Activated T-cell treated with anti-CD3 and anti-CD28 coated beads for 48 hours (primary cell): ENCODE results near the gene IL2RA.
A peak's percentile ranks its signal among the peaks of the same experiment; 100 is the strongest.
"Not testable (repeated sequence)": the region's sequence is repeated elsewhere in the genome, so short reads cannot be mapped to it uniquely, and the experiment has no call there.

Experiments used
- DNase-seq: peaks from one replicate; pipeline ENCODE4 v3.0.0-alpha.2; 2020; ENCODE audit warnings: low read depth

IL2RA gene

DNA sequence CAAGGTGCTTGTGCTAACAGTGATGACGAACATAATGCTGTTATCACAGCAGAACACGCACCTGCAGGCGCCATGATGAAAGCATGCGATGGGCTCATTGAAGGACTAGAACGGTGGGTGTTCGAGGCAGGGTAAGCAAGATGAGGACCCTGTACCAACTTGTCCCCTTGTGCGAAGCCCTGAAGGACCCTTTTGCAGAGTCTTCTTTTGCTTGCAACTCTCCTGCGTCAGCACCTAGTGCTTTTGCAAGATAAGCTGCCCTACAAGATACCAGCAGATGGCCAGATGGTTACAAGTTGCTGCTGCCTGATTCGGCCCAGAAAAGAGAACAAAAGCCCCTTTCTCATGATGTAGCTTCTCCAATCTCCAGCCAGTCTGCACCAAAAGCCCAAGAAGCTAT lies 80.6 kb downstream of the IL2RA start:
- no peak for DNase-seq

DNA sequence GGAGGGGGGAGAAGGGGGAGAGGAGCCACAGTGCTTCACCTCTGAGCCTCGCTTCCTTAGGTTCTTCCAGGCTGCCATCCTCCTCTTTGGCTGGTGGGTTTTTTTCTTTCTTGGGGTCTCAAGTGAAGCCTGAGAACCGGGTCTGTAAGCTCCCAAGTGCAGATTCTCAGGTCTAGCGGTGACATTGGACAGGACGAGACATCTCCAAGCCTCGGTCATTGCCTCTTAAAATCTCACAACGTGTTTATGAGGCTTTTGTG lies 84.0 kb downstream of the IL2RA start:
- DNase-seq: no peak

DNA sequence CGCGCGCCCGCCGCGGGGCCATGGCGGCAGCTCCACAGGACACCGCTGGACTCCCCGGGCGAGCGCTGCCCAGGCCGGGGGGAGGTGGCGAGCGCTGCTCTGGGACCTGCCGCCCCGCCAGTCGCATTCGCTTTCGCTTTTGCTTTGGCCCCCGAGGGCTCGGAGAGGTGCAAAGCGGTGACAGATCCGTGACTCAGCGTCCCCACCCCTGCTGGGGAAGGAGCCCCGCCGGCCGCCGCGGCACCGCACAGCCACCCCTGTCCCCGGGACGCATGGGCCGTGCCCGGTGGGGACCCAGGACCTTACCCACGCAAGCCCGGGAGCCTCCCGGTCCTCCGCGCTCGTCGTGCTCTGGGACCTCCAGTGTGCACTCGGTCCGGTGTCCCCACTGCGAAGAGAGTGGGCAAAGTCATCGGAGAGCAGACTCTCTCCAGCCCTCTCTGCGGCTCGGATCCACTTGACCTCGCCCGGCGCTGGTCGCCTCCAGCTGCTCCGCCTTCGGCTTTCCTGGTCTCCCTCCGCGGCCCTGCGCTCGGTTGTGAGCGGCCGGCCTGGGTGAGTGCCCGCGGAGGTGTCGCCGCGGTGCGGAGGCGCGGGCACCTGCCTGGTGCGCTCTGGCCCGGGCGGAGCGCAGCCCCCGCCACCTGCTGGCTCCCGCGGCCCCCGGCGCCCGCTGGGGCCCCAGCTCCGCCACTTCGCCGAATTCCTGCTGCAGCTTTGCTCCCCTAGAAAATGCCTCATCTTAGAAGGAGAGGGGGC lies 84.5 kb downstream of the IL2RA start, which contains the start of gene IL15RA:
Gene IL15RA (minus strand): TSS at position 73 of the 759 bp plus-strand sequence. CDS start 51 bp downstream, at position 22.
- DNase-seq: peak; percentile 88

DNA sequence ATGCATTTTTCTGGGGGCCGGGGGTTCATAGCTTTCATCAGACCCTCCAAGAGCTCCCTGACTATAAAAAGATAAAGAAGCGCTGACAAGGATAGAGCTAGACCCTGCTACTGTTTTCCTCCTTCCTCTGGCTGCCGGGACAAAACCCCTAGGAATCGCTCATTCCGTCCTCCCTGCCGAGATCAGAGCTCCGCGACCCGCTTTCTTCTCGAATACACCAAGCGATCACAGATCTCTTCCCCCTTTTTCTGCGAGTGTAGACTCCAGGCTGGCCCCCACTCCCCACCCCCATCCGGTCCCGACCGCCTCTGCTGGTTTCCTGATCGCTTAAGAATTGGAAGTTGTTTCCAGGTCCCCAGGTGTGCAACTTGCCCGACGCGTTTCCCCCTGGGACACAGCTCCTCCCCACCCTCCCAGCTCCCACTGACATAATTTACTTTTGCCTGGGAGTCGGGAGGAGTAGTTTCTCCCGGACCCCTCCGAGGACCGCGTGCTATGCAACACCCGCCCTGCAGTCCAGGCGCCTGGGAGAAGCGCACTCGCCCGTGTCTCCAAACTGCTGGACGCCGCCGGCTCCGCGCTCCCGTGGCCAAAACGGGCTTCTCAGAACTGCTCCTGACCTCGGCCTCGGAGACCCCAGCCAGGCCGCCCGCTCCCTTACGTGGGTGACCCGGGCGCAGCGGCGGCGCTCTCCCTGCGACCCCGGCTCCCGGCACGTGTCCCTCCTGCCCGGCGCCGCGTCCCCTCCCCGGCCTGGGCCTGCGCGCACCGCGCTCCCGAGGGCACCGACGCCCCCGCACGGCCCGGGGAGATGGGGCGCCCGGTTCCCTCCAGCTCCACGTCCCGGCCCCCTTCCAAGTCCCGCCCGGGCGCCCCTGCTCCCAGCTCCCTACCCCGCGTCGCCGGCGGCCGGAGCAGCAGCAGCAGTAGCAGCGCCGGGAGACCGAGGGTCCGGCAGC lies 85.4 kb downstream of the IL2RA start:
- DNase-seq: peak; percentile 45

DNA sequence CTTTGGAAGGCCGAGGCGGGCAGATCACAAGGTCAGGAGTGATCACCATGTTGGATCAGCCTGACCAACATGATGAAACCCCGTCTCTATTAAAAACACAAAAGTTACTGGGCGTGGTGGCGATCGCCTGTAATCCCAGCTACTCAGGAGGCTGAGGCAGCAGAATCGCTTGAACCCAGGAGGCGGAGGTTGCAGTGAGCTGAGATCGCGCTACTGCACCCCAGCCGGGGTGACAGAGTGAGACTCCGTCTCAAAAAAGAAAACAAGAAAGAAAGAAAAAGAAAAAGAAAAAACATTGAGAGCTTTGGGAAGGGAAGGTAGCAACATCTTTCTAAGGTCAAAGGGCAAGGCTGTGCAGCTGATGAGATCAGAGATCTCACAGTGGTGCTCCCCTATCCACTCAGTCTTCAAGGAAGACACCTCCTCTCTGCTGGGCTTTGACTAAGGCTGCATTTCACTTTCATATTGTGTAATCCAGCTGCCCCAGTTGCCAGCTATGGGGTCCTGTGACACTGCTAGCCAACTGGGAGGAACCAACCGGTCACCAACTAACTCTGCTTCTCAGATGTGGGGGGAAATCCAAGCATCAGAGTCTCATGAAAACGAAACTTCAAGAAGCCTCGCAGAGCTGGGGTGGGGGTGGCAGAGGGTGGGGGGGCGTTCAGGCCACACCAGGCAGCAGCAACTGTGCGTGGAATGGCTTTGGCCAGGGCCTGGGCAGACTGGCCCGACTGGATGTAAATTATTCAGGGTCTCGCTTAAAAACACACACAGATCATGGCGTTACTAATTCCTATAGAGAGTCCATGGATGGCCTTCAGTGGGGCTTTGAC lies 86.3 kb downstream of the IL2RA start:
- DNase-seq: peak; percentile 48

DNA sequence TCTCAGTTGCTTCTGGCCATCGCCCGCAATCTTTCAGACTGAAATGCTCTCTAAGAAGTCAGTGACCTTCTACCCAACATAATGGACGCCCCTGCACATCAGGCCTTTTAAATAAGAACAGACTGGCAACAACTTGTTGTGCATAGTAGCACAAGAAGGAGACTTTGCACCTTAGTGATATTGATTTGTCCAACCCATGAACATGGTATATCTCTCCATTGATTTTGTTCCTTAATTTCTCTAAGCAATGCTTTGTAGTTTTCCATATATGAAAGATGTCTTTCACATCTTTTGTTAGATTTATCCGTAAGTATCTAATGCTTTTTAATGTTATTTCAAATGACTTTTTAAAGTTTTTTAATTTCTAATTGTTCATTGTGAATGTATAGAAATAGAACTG lies 89.1 kb downstream of the IL2RA start:
- no peak for DNase-seq

DNA sequence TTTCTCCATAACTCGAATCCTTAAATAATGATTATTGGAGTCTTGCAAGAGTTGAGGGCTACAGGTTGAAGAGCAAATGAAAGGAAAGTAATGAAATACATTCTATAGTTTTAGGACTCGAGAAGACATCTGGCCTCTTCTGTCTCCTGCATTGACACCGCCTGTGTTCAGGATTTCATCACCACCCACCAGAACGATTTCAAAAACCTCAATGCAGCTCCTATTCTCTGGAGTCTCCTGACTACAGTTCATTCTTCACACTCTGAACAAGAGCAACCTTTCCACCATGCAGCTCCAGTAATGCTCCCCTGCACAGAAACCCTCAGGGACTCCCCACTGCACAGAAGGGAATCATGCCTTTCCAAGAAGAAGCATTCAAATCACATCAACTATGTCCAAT lies 90.3 kb downstream of the IL2RA start:
- DNase-seq: no peak

DNA sequence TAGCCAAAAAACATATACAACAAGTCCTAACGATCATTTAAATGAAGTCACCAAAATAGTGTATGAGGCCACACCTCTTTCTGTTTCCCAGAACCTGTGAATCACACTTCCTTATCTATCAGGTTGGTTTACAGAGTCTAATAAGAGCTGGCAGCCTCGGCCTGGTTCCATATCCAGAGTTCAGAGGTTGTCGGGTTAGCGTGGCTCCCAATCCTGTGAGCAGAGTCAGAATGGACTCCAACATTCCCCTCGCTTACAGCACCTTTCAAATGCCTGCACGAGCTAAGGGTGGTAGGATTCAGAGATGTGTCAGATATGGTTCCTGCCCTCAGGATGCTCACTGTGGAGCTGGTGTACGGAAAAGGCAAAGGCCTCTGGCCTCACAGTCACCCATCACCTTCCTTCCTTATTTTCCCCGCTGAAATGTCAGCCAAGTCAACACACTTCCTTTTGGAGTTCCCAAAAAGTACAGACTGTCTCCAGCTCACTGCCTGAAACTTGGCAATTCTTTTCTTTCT lies 90.8 kb downstream of the IL2RA start:
- DNase-seq: no peak

DNA sequence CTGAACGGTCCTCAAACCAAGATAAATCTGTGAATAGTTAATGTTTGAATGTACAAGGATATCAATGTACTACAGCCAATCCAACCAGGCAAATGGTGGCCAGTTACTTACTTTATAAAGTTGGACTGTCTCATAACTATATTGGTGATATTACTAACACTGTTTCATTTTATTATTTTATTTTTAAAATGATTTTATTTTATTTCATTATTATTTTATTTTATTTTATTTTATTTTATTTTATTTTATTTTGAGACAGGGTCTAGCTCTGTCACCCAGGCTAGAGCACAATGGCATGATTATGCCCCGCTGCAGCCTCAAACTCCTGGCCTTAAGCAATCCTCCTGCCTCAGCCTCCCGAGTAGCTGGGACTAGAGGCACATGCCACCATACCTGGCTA lies 91.6 kb downstream of the IL2RA start:
- no peak for DNase-seq

DNA sequence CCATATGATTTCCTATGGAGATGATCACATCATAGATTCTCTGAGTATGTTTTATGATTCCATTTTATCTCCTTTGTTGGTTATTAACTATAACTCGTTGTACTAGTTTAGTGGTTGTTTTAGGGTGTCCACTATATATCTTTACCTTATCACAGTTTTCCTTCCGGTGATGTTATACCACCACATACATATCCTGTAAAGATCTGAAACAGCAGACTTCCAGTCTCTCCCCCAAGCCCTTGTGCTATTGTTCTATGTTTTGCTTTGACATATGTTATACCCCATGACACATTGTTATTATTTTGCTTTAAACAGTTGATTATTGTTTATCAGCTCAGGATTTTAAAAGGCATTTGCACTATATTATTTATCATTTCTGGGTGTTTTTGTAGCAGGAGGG lies 92.1 kb downstream of the IL2RA start:
- DNase-seq: no peak

DNA sequence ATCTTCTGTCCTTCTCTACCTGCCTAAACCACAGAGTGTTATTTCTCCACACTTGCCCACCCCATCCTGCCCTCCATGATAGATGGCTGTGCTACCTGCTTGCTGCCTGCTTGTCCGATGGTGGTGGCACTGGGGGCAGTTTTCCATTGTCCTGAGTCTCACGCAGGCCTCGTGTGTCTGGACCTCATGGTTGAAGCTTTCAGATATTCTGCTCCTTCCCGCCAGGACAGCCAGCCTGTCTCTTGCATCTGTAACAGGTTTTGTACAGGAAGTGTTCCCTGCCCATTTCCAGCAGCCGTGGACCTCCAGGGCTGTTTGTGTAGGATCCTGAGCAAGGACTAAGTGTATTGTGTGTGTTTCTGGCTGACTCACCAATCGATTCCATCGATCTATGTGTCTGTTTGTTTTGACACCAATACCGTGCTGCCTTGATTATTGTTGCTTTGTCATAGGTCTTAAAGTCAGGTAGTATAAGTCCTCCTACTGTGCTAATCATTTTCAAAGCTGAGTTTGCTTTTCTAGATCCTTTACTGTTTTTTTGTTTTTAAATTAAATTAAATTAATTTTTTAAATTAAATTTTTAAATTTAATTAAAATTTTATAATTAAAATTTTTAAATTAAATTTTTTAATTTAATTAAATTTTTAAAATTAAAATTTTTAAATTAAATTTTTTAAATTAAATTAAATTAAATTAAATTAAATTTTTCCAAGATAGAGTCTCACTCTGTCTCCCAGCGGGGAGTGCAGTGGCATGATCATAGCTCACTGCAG lies 93.3 kb downstream of the IL2RA start:
- no peak for DNase-seq

DNA sequence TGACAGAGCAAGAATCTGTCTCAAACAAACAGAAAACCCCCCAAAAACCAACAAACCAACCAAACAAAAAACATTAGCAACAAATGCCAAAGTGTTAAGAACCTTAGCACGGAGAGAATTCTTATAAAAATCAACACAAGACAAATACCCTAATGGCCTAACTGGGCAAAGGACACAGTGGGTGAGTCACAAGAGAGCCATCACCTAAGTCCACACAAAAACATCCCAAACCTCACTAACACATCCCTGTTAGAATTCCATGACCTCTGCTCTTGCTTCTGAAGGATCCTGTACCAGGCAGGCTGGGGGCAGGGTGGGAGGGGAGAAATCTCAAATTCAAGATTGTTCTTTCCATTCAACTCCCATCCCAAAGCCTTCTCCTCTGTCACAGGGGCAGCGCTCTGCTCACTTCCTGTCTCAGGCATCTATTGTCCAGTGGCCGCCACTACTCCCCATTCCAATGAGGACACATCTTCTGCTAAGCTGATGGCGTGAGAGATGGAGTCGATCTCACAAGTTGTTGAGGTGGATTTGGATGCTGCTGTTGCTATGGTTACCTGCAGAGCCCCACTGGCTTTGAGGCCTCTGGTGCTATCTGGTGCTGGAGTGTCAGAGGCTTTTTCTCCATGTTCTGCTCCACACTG lies 94.0 kb downstream of the IL2RA start:
- DNase-seq: no peak

DNA sequence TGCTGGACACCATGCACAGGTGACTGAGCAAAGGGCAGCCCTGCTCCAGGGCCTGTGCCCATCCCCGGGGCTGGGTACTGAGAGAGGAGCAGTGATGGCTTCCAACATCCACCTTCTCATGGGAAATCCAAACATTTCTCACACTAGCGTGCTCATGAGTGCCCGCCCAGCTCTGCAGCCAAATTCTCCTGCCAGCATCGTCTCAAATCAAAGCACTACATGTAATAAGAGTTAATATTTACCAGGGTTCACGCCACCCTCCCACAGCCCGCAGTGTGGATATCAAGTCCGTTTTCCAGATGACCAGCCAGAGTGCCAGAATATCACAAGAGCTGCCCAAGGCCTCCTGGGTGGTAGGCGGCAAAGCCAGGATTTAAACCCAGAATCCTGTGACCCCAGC lies 96.9 kb downstream of the IL2RA start:
- no peak for DNase-seq

DNA sequence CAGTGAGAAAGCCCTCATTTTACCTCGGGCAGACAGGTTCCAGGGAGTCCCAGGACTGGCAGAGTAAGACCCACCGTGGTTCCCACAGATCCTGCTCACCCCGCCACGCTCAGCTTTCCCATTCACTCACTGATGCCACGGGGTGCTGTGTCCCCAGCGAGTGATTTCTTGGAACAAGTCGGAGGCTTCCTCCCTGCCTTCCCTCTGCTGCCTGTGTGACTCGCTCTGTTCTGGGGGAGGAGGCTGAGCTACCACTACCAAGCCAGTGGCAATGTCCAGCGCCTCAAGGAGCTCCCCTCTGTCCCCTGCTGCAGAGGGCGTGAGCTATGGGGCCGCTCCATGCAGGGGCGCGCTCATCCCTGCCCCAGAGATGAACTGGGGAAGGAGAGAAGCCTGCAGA lies 97.4 kb downstream of the IL2RA start:
- no peak for DNase-seq

DNA sequence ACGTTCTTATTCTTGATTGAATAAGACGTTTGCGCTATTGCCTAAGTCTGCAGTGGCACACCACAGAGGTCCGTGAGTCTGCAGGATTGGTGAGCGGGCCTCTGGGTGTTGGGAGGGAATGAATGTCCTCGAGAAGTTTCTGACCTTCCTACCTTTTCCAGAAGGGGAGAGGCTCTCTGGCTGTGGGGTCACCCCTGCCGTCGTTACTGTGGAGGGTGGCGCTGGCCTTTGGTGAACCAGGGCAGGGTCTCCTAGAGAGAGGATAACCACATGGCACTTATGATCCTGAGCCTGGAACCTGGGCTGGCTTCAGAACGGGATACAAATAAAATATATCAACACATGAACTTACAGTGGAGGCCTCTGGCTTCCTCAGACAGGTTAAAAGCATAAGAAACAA lies 98.6 kb downstream of the IL2RA start:
- DNase-seq: no peak

DNA sequence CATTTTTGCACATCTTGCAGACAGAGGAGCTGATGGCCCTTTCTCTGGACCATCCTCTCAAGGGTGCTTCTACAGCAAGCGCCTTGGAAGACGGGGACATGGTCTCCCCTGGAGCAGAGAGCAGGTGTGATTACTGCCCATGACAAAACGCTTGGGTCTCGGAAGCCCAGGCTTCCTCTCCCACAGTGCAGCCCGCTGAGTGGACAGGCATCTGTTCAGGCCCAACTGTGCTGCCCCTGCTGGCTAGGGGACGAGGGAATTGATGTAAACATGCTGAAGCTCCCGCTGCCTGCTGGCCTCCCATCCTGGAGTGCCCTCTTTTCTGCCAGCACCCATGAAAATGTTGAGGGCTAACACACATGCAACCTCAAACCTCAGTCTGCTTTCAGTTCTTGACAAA lies 99.1 kb downstream of the IL2RA start:
- DNase-seq: no peak

DNA sequence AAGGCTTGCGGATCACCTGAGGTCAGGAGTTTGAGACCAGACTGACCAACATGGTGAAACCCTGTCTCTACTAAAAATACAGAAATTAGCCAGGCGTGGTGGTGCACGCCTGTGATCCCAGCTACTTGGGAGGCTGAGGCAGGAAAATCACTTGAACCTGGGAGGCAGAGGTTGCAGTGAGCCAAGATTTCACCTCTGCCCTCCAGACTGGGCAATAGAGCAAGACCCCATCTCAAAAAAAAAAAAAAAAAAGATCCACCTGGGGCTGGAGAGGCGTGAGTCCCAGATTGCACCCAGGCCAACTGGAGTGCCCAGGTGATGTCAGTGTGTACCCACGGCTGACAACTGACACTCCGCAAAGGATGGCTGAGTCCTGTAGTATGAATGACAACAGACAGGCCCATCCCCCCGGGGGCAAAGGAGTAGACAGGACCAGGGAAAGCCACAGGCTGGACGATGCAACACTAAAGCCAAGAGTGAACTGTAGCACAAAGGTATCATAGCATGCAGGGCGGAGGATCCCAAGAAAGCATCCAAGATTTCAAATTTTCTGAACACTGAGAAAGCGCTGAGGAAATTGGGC lies 99.7 kb downstream of the IL2RA start:
- not testable (repeated sequence) for DNase-seq

DNA sequence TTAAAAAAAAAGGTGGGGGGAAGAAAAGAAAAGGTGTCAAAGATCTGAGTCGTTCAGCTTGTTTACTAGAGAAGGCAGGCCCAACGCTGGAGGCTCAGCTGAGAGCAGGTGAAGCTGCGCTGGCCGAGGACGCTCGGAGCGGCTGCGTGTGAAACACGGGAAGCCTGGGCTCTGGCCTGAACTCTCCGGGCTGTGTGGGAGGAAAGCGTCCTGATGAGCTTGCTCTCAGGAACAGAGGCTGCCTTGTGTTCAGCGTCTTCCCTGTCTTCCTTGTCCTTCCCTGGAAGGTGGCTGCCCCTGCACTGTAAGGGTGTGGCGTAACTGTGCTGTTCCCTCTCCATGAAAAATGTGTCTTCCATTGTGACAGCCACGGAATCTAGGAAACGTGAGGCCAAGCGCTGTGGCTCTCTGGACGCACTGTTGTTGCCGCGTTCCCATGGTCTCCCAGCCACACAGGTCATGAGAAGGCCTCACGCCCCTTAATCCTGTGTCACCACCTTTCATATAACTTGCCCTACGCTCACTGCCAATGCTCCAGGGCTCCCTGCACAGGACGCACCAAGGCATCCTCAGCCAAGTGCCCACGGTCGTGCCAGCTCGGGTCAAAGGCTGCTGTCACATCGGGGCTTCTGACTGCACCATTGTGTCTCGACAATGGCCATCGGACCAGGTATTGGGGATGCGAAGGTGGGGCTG lies 100.6 kb downstream of the IL2RA start:
- DNase-seq: no peak

DNA sequence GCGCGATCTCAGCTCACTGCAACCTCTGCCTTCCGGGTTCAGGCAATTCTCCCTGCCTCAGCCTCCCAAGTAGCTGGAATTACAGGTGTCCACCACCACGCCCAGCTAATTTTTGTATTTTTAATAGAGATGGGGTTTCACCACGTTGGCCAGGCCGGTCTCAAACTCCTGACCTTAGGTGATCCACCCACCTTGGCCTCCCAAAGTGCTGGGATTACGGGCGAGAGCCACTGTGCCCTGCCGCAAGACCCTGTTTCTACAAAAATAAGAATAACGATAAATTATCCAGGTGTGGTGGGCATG lies 101.2 kb downstream of the IL2RA start:
- not testable (repeated sequence) for DNase-seq
